ENCODE measurements around the gene NAALADL2.

DNA sequence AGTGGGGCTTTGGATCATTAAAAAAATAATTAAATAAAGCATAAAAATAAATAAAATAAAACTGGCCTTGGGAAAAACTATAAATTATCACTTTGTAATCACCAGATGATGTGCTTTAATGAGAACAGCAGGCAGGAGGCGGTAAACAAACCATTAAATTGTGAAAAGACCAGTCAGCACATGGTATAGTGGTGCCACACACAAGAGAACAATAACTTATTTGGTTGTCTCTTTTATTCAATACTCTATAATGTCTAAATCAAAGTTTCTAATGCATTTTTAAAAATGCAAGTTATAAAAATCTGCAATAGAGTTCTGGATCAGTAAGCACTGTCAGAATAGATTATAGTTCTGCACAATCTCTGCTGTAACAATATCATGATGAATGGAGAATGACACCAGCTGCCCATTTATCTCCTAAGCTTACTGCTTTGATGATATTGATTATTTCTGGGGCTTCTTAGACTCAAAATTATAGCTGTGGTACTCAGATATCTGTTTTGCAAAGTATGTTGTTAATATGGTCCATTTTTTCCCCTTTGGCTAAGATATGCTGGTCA, 259.3 kb downstream of the NAALADL2 start:
- TF ChIP-seq, protein P1, sequence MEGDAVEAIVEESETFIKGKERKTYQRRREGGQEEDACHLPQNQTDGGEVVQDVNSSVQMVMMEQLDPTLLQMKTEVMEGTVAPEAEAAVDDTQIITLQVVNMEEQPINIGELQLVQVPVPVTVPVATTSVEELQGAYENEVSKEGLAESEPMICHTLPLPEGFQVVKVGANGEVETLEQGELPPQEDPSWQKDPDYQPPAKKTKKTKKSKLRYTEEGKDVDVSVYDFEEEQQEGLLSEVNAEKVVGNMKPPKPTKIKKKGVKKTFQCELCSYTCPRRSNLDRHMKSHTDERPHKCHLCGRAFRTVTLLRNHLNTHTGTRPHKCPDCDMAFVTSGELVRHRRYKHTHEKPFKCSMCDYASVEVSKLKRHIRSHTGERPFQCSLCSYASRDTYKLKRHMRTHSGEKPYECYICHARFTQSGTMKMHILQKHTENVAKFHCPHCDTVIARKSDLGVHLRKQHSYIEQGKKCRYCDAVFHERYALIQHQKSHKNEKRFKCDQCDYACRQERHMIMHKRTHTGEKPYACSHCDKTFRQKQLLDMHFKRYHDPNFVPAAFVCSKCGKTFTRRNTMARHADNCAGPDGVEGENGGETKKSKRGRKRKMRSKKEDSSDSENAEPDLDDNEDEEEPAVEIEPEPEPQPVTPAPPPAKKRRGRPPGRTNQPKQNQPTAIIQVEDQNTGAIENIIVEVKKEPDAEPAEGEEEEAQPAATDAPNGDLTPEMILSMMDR (conservative IDR thresholded peaks at IDR 0.05 in 1 of 2, IDR thresholded peaks at IDR 0.05 in 1 of 2; ENCODE audit: low read depth in 1 of 2, low read length in 2 of 2): no peak
- no peak for TF ChIP-seq EZH2 (IDR thresholded peaks at IDR 0.05; ENCODE audit: low read length, missing control alignments)
